Parathyroid adenoma (tissue), 2 donors: Measurements from ENCODE around the gene WSCD2.

Experiments
- H2AFZ ChIP-seq: fragments of 300-600 bp; sonication (generic); one replicate; pipeline ENCODE4 v1.7.0; 2017; ENCODE audit warnings: antibody characterized with exemption, mild to moderate bottlenecking
- H3K27ac ChIP-seq: fragments of 300-600 bp; sonication (generic); one replicate; pipeline ENCODE4 v1.7.0; 2017
- H3K27me3 ChIP-seq: fragments of 300-600 bp; sonication (generic); one replicate; pipeline ENCODE4 v1.7.0; 2017; ENCODE audit warnings: low read length; ENCODE audit not compliant: control insufficient read depth, insufficient read depth
- H3K36me3 ChIP-seq: fragments of 300-600 bp; sonication (generic); one replicate; pipeline ENCODE4 v1.7.0; 2017; ENCODE audit warnings: low read length; ENCODE audit not compliant: control insufficient read depth, insufficient read depth
- H3K4me1 ChIP-seq: fragments of 300-600 bp; sonication (generic); one replicate; pipeline ENCODE4 v1.7.0; 2017; ENCODE audit warnings: control low read depth
- H3K4me2 ChIP-seq: fragments of 300-600 bp; sonication (generic); one replicate; pipeline ENCODE4 v1.7.0; 2017; ENCODE audit warnings: low read length
- H3K4me3 ChIP-seq: fragments of 300-600 bp; sonication (generic); one replicate; pipeline ENCODE4 v1.7.0; 2017; ENCODE audit warnings: low read depth, low read length
- H3K79me2 ChIP-seq: fragments of 300-600 bp; sonication (generic); one replicate; pipeline ENCODE4 v1.7.0; 2017; ENCODE audit warnings: control low read depth
- H3K9ac ChIP-seq: fragments of 300-600 bp; sonication (generic); one replicate; pipeline ENCODE4 v1.7.0; 2017; ENCODE audit warnings: mild to moderate bottlenecking
- H3K9me3 ChIP-seq: fragments of 300-600 bp; sonication (generic); one replicate; pipeline ENCODE4 v1.7.0; 2017; ENCODE audit warnings: low read length; ENCODE audit not compliant: control insufficient read depth
- TF ChIP-seq, protein P1 (sequence below): fragments of 300-600 bp; sonication (generic); IDR thresholded peaks from one replicate; pipeline ENCODE4 v1.7.0; 2017; ENCODE audit warnings: antibody characterized with exemption, mild to moderate bottlenecking
- donor health status: primary hyperparathyroidism.

The WSCD2 gene

DNA sequence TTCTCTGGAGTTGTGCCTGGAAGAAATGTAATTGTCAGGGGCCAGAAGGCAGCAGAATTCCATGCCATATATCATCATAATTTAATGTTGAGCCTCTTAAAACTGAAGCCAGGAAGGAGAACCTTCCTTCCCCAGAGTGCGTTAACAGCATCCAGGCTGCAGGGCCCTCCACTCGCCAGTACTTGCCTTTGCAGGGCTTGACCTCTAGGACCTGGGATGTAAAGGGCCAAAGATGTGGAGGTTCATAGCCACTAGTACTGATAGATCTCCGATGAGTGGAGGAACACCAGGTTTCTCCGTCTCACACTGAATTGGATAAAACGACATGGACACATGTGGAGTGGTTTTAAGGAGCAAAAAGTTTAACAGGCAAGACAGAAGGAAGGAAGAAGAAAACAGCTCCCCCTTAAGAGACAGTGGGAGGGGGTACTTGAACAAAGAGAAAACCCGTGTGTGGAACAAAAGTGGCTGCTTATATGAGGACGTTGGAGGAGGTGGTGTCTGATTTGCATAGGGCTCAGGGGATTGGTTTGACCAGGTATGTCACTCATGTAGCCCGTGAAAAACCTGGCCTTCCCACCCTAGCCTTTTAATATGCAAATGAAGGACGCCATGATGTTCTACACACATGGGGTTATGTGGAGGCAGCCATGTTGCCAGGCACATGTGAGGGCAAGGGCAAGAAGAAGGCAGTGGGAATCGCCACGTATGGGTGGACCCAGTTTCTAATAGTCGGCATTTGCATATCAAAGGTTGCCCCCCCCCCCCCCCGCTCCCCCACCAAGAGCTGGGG is 38.8 kb upstream of the WSCD2 start:
- Histone ChIP-seq H3K4me3 (no peak overlapping the region), H3K36me3 (no peaks in the 10 kb centered on the region), H3K79me2 (no peaks in the 10 kb centered on the region), H3K27me3 (no peaks in the 10 kb centered on the region), H3K4me1 (no peaks in the 10 kb centered on the region), H3K4me2 (no peak overlapping the region), H3K9me3 (no peaks in the 10 kb centered on the region), H2AFZ (no peak overlapping the region), H3K9ac (no peak overlapping the region), H3K27ac (no peak overlapping the region)
- TF ChIP-seq, protein P1, sequence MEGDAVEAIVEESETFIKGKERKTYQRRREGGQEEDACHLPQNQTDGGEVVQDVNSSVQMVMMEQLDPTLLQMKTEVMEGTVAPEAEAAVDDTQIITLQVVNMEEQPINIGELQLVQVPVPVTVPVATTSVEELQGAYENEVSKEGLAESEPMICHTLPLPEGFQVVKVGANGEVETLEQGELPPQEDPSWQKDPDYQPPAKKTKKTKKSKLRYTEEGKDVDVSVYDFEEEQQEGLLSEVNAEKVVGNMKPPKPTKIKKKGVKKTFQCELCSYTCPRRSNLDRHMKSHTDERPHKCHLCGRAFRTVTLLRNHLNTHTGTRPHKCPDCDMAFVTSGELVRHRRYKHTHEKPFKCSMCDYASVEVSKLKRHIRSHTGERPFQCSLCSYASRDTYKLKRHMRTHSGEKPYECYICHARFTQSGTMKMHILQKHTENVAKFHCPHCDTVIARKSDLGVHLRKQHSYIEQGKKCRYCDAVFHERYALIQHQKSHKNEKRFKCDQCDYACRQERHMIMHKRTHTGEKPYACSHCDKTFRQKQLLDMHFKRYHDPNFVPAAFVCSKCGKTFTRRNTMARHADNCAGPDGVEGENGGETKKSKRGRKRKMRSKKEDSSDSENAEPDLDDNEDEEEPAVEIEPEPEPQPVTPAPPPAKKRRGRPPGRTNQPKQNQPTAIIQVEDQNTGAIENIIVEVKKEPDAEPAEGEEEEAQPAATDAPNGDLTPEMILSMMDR, result no peak

DNA sequence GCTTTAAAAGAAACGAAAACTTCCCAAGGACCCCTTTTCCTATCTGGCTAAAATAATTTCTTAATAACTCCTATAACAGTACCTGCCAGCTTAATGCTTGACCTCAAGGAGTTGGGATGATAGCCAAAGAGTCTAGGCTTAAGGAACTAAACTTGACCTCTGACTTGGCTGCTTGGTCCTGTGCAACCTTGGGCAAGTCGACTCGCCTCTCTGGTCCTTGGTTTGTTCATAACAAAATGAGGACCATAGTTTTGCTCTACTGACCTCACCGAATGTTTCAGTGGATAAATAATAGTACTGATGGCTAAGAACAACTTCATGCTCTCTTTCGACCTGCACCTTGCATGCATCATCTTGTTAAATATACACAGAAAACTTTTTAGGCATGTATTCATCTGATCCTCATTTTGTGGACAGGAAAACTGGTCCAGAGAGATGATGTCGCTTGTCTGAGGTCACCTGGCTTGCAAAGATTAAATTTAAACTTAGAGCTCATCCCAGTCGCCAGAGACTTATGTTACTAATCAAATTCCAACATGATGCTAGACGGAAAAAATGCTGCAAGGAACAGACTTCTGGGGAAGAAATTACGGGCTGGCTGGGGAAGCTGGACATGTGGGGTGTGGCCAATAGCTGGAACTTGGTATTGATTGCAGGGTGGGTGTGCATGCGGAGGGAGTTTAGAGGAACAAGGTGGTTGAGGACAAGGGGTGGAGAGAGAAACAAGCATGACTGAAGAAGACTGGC is 38.0 kb upstream of the WSCD2 start:
- no peaks in the 10 kb centered on the region for H3K4me1 ChIP-seq
- no peak overlapping the region for H3K4me2 ChIP-seq
- no peaks in the 10 kb centered on the region for H3K36me3 ChIP-seq
- TF ChIP-seq, protein P1, result no peak
- H3K4me3 ChIP-seq, result no peak overlapping the region
- no peaks in the 10 kb centered on the region for H3K9me3 ChIP-seq
- H3K9ac ChIP-seq, result no peak overlapping the region
- H3K27ac ChIP-seq, result no peak overlapping the region
- H3K79me2 ChIP-seq, result no peaks in the 10 kb centered on the region
- H3K27me3 ChIP-seq, result no peaks in the 10 kb centered on the region
- no peak overlapping the region for H2AFZ ChIP-seq

DNA sequence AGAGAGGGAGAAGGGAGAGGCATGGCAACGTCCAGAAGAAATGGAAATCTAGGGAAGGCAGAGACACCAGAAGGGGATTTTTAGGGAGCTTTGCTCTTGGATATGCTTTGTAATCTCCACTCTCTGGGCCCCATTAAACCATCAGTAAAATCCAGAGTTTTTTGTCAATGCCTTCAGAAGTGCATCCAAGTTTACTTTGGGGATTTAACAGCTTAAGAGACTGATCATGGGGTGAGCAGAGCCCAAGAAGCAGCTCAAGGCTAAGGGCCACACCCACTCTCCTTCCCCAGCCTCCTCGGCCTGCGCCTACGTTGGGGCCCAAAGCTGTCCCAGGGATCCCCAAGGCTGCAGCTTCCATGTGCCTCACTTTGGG is 37.4 kb upstream of the WSCD2 start:
- TF ChIP-seq, protein P1, result no peak
- H3K4me1 ChIP-seq, result no peaks in the 10 kb centered on the region
- H3K4me2 ChIP-seq, result no peak overlapping the region
- H3K9ac ChIP-seq, result no peak overlapping the region
- H3K4me3 ChIP-seq, result no peak overlapping the region
- no peaks in the 10 kb centered on the region for H3K36me3 ChIP-seq
- no peak overlapping the region for H3K27ac ChIP-seq
- no peaks in the 10 kb centered on the region for H3K9me3 ChIP-seq
- no peaks in the 10 kb centered on the region for H3K27me3 ChIP-seq
- no peaks in the 10 kb centered on the region for H3K79me2 ChIP-seq
- H2AFZ ChIP-seq, result no peak overlapping the region

DNA sequence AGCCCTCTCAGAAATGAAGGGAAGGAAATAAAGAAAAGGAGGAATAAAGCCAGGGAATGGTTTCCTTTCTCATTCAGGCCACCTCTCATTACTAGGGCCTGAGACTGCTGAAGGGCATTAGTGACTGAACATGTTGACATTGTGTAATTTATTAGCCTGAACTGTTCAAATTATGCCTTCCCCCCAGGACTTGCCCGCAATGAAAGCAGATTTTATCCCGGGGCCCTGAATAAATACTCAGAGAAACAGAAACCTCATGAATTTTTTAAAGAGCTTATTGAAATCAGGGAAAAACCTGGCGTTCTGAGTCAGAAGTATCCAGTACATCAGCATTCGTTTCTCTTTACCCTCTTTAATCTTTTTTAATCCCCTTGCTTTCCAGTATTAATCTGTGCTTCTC is 35.9 kb upstream of the WSCD2 start:
- Histone ChIP-seq H3K9me3 (no peaks in the 10 kb centered on the region), H3K4me1 (no peaks in the 10 kb centered on the region), H3K27ac (no peak overlapping the region), H3K36me3 (no peaks in the 10 kb centered on the region), H3K4me2 (no peak overlapping the region), H3K79me2 (no peaks in the 10 kb centered on the region), H3K4me3 (no peak overlapping the region), H3K9ac (no peak overlapping the region), H2AFZ (no peak overlapping the region), H3K27me3 (no peaks in the 10 kb centered on the region)
- TF ChIP-seq, protein P1, result no peak
